Measurements from ENCODE around the gene ZMYND19.
"Not testable (repeated sequence)": the region's sequence is repeated elsewhere in the genome, so short reads cannot be mapped to it uniquely, and the experiment has no call there.

The ZMYND19 gene

DNA sequence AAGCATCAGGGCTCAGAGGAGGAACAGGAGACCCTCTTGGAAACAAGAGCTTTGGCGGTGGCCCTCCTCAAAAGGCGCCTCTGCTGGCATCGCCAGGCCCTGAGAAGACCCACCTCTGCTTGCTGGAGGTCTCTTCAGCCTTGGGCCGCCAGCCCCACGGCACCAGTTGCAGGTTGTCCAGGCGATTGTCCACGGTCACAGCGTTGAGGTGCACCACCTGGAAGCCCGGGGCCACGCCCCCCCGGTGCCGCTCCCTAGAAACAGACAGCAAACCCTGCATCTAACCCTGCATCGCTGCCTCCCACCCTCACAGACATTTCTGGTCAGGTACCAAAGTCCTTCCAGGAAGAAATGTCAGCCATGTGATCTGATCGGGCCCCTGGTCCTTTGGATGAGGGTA lies 3.5 kb downstream of the ZMYND19 start:
- DNase-seq (ENCODE audit: low read depth) = no peak

DNA sequence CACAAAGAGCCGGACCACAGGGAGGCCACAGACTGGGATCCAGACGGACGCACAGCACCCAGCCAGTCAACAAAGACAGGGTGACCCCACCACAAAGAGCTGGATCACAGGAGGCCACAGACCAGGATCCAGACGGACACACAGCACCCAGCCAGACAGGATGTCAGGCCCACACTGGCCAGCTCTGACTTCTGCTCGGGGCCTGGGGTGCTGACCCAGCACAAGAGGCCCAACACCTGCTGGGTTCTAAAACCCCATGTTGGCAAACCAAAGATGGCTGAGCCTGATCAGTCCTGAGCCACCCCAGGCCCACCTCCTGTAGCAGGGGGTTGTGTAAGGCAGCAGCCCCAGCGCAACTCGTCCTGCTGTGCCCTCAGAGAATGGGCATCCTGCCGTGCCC lies 6.4 kb downstream of the ZMYND19 start:
- no peak for DNase-seq (ENCODE audit: low read depth)

DNA sequence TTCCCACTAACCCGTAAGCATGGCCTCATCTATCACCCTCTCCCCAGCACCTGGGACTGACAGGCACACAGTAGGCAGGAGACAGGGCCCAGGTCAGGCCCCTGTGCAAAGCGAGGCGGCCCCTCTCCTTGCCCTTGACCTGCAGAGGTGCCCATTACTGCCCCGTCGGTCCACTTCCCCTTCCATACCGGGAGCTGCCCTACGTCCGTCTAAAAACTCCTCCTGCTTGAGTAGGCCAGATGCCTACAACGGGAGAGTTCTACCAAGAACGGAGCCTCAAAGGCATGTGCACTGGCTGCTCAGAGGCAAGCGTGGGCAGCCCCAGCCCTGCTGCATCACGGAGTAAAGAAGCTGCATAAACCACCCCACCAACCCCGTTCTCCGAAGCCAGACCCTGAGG lies 7.0 kb downstream of the ZMYND19 start:
- no peak for DNase-seq (ENCODE audit: low read depth)

DNA sequence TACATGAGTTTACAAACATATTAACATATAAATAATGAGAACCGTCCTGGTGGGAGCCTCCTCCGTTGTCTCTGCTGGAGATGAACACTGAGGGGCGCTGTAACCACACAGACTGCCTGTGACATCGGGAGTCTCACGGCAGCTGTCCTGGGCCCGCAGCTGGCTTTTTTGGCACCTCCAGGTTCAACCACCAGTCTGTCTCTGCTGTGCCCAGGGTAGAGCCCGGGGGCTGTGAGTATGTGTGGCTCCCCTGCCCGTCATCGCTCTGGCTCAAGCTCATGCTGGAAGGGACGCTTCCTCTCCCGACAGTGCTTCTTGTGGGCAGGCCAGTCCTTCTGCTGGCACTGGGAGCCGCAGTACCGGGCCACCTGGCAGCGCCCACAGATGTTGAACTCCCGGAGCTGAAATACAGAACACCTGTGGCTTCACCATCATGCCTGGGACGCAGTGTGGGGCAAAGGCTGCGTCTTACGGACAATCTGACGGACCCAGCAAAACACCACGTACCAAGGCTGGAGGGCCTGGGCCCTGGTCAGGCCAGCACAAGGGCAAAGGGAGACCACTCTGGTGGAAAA lies 7.9 kb downstream of the ZMYND19 start:
- no peak for DNase-seq (ENCODE audit: low read depth)

DNA sequence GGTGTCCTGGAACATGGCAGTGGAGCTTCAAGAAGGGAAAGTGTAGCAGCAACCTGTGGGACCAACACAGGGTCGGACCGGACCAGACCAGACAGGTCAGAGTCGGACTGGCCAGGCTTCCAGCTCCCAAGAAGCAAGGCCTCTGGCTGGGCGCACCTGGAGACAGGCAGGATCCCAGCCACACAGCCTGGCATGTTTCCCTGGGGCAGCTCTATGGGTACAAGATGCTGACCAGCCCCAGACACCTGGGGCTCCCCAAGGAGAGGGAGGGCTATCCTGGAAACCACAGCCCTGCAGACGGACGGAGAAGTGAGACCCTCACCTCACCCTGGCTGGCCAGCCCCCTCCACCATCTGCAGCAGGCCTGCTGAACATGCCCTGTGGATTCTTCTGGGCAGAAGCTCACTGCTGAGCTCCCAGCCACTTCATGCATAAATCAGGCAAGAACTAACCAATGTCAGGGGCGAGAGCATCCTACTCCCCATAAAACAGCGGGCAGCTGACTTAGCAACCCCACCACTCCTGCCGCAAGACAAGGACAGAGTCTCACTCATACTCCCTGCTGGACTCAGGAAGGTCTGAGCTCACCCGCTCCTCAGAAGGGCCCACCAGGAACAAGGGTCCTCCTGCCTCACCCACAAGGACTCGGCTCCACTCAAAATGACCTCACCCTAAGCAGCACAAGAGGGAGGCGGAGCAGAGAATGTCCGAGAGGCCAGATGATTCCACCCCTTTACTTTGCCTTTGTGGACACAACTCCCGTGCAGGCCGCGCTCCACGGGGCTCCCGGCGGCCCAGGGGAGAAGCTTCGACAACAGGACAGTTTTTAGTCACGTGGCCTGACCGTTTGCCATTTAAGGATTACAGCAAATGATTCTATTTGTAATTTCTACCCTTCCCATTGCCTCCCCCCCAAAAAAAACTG lies 8.7 kb downstream of the ZMYND19 start:
- DNase-seq (ENCODE audit: low read depth) = no peak

DNA sequence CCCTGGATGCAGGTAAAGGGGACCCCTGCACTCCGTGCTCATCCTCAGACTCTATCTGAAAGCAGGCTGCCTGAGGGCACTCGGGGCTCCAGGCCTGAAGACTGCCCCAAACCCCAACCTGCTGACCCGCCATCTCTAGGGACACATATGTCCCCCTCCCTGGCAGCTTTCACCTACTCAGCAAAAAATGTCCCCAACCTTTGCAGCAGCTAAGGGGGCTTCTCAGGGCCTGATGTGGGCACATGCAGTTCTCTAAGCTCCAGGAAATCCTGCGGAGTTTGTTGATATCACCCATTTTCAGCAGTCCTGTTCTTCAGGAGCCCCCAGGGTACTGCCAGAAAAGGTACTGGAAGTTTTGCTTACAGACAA lies 9.4 kb downstream of the ZMYND19 start:
- DNase-seq (ENCODE audit: low read depth) = no peak

DNA sequence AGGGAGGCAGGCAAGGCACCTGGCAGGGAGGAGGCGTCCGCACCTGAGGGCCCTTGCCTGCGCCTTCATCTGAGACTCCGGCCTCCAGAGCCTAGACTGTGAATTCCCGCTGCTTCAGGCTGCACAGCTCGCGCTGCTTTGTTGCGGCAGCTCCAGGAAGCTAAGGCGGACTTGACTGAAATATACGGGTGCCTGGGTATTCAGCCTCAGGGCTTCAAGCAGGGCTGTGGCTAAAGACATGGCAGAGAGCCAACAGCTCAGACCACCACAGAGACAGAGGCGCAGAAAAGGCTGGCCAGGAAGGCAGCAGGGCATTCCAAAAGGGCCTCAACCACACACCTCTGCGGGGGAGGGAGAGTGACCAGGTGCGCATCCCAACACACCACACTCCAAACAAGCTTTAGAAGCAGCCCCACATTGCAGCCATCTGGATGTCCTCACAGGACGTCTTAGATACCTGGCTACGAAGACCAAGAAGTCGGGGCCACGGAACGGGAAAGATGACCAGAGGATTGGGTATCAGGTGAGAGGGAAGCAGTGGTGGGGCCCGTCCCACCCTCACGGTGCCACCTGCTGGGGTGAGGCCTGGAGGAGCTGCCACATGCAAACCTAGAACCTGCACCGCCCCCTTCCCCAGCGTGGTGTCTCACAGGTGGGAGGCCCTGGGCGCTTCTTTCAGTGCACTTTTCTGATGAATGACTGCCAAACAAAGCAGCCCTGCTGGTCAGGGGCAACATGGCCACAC lies 9.9 kb downstream of the ZMYND19 start:
- no peak for DNase-seq (ENCODE audit: low read depth)

DNA sequence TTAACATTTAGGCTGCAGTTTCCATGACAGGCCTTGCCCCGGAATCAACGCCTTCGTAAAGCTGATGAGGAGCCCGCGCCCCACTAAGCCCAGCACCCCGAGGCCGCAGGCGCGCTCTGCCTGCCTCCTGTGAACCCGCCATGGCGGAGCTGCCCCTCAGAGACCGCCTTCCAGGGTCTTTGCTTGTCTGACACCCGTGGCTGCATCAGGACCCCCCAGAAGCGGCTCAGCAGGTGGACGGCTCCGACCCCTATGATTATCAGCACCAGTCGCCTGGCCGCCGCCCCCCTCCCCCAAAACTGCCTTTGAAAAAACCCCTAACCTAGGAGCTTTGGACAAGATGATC lies 11.1 kb downstream of the ZMYND19 start:
- DNase-seq (ENCODE audit: low read depth) = no peak

DNA sequence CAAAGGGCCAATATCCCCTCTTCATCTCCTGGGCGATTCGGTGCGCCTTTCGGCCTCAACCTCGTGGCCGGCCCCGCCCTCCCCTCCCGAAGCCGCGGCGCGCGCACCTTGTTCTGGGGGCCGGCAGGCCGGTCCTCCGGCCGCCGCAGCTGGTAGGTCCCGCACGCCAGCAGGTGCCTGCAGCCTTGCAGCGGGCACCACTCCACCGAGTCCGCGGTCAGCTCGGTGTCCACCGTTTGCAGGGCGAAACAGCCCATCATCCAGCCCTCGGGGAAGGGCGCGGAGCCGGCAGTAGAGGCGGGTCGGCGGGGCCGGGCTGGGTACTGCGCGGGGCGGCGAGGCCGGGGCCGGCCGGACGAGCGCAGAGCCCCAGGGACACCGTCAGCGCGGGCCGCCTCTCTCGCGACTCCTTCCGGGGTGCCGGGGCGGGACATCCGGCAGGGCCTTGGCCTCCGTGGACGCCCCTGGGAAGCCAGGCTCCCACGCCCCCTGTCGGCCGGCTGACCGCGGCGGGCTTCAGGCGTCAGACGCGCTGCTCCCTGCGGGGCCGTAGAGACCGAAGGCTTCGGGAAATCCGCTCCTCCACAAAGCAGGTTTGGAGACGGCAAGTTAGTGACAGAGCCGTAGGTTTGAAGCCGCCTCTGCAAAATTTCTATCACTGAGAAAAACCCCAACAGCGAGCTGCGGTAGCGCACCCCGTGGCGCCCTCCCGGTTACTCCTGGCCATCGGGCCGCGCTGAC lies 11.6 kb downstream of the ZMYND19 start, which contains the start of gene DPH7:
DPH7 (minus strand) TSS at position 408 of the 741 bp plus-strand sequence; CDS start at position 260, 148 bp downstream.
- DNase-seq (ENCODE audit: low read depth) = peak; percentile 96

DNA sequence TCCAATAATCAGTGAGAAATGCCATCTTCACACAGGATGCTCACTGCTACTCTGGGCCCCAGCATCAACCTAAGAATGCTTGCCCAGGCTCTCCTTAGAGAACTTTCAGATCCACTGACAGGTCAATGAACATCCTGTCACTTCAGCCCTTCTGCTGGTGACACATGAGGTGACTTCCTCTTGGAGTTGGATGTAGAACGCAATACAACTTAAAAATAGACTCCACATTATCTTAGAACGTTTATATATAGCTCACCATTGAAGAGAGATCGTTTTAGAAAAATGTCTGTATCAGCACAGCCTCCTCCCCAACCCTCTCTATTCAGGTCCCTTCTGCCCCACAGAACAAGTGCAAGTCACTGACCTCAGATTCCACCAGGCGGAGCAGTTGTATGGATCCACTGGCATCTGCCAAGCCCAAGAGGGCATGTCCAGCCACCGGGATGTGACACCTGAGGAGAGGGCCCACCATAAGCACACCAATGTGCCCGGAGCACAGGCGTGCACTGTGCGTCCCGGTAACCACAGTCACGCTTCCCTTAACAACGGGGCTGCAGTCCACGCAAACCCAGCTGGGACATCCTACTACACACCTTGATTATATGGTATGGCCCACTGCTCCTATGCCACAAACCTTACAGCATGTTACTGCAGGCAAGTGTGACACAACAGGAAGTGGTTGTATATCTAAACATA lies 14.4 kb downstream of the ZMYND19 start:
- DNase-seq (ENCODE audit: low read depth) = no peak

DNA sequence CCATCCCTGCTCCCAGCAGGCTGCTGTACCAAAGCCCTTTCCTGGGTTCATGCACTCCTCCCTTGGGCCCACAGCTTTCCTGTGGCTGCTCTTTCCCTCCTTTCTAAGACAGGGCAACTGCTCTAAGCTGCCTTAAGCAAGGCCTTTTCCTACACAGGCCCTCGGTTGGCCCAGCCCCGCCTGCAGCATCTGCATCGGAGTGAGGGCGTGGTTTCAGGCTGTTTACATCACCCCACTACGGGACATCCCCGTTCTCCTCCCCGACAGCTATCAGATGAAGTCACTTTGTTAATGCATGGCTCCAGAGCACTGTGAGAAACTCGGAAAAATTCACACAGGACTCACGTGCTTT lies 15.0 kb downstream of the ZMYND19 start:
- no peak for DNase-seq (ENCODE audit: low read depth)

DNA sequence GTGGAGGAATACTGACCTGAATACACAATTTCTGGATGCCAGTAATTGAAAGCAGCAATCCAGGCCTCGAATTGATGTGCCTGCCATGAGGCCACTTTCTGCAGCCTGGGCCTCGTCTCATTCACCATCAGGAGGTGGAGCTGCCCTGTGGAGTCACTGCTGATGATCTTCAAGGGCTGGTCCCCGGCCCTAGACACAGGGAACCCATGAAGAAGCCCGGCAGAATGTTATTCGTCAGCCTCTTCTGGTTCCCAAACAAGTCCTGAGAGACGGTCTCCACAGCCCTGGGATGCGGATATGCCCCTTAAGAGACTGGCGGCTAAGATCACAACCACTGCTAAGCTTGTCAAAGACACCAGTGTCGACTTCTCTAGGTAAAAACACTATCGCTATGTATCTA lies 16.1 kb downstream of the ZMYND19 start:
- DNase-seq (ENCODE audit: low read depth) = no peak

DNA sequence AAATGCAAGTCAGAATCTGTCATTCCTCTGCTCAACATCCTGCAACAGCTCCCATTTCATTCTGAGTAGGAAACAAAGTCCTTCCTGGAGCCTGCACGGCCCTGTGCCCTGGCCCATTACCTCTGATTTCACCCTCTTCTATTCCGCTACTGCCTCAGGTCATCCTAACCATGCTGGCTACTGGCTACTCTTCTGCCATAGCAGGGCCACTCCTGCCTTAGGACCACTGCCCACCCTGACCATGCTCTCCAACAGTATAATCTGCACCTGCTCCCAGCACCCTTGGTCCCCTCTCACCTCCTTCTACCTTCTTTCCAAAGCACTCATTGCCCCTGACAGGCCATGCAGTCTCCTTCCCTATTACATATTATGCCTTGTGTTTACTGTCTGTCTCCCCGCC lies 19.7 kb downstream of the ZMYND19 start:
- DNase-seq (ENCODE audit: low read depth) = no peak

DNA sequence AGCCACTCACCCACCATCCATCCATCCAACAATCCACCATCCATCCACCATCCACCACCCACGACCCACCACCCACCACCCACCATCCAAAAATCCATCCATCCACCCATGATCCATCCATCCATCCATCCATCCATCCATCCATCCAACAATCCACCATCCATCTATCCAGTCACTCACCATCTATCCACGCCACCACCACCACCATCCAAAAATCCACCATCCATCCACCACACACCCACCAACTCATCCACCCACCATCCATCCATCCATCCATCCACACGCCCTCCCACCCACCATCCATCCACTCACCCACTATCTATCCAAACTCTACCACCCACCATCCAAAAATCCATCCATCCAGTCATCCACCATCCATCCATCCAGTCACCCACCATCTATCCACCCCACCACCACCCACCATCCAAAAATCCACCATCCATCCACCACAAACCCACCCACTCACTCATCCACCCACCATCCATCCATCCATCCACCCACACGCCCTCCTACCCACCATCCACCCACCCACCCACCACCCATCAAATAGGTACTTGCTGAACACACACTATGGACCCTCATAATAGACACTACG lies 20.6 kb downstream of the ZMYND19 start:
- no peak for DNase-seq (ENCODE audit: low read depth)

DNA sequence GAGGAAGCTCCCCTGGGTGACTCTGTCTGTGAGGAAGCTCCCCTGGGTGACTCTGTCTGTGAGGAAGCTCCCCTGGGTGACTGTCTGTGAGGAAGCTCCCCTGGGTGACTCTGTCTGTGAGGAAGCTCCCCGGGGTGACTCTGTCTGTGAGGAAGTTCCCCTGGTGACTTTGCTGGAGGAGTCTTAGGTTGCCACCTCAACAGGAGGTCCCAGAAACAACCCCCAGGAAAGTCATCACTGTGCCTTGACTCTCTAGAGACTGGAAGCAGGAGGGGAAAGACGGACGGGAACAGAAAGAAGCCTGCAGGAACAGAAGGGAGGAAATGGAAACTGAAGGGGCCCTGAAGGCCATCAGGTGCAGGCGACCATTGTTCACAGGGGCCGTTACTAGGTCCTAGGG lies 21.9 kb downstream of the ZMYND19 start:
- not testable (repeated sequence) for DNase-seq (ENCODE audit: low read depth)

DNA sequence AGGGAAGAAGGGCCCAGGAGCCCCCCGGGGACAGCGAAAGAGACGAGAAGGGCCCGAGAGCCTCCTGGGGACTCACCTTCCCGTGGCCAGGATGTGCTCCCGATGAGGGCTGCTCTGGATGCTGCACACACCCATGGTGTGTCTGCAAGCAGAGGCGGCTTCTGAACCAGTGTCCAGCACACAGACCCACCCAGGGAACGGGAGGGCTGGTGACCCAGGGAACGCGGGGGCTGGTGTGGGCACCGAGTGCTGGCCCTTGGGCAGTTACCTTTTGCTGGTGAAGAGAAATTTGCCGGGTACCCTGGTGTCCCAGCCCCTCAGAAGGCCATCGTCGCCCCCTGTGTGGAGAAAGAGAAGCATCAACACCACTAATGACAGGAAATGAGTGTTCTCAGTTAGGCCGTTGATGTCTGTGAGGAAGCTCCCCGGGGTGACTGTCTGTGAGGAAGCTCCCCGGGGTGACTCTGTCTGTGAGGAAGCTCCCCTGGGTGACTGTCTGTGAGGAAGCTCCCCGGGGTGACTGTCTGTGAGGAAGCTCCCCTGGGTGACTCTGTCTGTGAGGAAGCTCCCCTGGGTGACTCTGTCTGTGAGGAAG lies 25.4 kb downstream of the ZMYND19 start:
- no peak for DNase-seq (ENCODE audit: low read depth)

DNA sequence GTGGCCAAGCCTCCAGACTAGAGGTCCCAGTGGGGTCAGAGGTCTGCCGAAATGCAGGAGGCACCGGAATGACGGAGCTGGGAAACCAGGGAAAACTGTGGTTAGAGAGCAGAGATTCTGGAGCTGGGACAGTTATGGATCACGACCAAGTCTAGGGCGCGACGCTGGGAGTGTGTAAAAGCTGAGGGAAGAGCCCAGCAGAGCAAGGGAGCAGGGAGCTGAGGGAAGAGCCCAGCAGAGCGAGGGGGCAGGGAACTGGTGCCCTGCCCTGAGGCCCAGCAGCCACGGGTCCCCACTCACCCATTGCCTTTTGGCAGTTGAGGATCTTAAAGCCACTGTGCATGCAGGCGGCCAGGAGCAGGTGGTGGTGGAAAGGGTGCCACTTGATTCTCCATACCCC lies 26.2 kb downstream of the ZMYND19 start:
- no peak for DNase-seq (ENCODE audit: low read depth)

DNA sequence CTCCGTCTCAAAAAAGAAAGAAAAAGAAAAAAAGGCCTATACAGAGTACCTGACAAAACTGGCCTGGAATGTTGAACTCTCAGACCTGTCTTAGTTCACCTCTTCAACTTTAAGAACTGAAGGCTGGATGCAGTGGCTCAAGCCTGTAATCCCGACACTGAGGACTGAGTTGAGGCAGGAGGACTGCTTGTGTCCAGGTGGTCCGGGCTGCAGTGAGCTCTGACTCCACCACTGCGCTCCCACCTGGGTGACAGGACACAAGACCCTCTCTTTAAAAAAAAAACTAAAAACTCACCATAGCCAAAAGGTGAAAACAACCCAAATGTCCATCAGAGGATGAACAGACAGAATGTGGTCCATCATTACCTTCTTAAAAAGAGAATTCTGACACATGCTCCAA lies 32.2 kb downstream of the ZMYND19 start:
- no peak for DNase-seq (ENCODE audit: low read depth)

DNA sequence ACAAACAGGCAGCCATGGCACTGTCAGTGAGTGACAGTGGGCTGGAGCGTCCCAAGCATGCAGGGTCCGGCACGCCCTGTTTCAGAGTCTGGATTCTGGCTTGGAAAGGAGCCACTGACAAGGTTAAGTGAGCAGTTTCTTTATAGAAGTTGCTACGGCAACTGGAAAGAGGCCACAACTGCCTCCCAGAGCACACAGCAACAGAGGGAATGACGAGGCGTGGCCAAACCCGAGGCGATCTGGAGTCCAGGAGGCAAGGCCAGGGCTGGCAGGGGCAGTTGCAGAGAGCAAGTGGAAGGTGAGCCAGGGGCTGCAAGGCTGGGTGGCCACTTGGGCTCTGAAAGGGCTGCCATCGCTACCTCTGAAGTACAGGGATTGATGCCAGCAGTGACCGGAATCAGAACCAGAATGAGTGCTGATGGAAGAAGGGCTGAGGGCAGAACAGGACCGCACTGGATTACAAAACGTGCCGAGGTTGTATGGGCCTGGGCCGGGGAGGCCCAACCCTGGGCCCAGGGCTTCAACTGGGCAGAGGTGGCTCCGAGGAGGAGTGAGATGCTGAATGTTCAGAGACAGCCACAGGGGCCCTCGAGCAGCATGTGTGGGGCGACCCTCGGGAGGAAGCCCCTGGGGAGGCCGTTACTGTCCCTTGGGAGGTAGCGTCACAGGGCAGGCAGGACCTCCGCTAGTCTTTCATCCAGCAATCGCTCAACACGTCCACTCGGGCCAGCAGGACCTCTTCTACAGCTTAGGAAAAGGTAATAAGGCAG lies 34.1 kb downstream of the ZMYND19 start:
- no peak for DNase-seq (ENCODE audit: low read depth)

DNA sequence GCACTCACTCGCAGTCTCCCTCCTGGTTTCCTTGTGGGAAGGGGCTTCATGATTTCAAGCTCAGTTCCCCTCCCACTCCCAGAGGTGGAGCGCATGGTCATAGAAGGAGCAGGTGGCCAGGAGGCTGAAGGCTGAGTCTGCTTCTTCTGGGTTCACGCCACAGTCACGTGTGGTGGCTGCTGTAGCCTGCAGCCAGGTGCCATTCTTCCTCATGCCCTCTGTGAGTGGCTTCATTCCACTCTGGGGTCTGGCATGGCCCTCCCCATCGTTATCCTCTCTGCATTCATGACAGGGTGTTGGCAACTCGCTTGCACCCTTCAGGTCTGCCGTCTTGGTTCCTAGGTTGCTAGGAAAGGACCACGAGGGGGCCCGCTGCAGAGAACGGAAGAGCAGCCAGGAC lies 35.1 kb downstream of the ZMYND19 start:
- DNase-seq (ENCODE audit: low read depth) = no peak

Data from stimulated activated CD8-positive, alpha-beta memory T cell treated with anti-CD3 and anti-CD28 coated beads, Interleukin-4, amount 100 ng/mL, for 24 hours (primary cell).